ENCODE results near the gene IFRD2.

- TF ChIP-seq, protein P1, sequence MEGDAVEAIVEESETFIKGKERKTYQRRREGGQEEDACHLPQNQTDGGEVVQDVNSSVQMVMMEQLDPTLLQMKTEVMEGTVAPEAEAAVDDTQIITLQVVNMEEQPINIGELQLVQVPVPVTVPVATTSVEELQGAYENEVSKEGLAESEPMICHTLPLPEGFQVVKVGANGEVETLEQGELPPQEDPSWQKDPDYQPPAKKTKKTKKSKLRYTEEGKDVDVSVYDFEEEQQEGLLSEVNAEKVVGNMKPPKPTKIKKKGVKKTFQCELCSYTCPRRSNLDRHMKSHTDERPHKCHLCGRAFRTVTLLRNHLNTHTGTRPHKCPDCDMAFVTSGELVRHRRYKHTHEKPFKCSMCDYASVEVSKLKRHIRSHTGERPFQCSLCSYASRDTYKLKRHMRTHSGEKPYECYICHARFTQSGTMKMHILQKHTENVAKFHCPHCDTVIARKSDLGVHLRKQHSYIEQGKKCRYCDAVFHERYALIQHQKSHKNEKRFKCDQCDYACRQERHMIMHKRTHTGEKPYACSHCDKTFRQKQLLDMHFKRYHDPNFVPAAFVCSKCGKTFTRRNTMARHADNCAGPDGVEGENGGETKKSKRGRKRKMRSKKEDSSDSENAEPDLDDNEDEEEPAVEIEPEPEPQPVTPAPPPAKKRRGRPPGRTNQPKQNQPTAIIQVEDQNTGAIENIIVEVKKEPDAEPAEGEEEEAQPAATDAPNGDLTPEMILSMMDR (conservative IDR thresholded peaks at IDR 0.05; ENCODE audit: low read depth in 2 of 2): no peak
- TF ChIP-seq ZNF331 (CRISPR knock-in tag; IDR thresholded peaks at IDR 0.05; ENCODE audit: low read depth) (no peak), POLR2AphosphoS5 (IDR thresholded peaks at IDR 0.05; ENCODE audit: low read depth) (no peak), REST (IDR thresholded peaks at IDR 0.05; ENCODE audit: unreplicated experiment) (no peak), EZH2 (IDR thresholded peaks at IDR 0.05; ENCODE audit: low read depth, unreplicated experiment) (no peak), EZH2phosphoT487 (IDR thresholded peaks at IDR 0.05; ENCODE audit: unreplicated experiment) (no peak), STAT1 (IDR thresholded peaks at IDR 0.05; ENCODE audit: unreplicated experiment) (no peak)
- TF ChIP-seq, protein P2, sequence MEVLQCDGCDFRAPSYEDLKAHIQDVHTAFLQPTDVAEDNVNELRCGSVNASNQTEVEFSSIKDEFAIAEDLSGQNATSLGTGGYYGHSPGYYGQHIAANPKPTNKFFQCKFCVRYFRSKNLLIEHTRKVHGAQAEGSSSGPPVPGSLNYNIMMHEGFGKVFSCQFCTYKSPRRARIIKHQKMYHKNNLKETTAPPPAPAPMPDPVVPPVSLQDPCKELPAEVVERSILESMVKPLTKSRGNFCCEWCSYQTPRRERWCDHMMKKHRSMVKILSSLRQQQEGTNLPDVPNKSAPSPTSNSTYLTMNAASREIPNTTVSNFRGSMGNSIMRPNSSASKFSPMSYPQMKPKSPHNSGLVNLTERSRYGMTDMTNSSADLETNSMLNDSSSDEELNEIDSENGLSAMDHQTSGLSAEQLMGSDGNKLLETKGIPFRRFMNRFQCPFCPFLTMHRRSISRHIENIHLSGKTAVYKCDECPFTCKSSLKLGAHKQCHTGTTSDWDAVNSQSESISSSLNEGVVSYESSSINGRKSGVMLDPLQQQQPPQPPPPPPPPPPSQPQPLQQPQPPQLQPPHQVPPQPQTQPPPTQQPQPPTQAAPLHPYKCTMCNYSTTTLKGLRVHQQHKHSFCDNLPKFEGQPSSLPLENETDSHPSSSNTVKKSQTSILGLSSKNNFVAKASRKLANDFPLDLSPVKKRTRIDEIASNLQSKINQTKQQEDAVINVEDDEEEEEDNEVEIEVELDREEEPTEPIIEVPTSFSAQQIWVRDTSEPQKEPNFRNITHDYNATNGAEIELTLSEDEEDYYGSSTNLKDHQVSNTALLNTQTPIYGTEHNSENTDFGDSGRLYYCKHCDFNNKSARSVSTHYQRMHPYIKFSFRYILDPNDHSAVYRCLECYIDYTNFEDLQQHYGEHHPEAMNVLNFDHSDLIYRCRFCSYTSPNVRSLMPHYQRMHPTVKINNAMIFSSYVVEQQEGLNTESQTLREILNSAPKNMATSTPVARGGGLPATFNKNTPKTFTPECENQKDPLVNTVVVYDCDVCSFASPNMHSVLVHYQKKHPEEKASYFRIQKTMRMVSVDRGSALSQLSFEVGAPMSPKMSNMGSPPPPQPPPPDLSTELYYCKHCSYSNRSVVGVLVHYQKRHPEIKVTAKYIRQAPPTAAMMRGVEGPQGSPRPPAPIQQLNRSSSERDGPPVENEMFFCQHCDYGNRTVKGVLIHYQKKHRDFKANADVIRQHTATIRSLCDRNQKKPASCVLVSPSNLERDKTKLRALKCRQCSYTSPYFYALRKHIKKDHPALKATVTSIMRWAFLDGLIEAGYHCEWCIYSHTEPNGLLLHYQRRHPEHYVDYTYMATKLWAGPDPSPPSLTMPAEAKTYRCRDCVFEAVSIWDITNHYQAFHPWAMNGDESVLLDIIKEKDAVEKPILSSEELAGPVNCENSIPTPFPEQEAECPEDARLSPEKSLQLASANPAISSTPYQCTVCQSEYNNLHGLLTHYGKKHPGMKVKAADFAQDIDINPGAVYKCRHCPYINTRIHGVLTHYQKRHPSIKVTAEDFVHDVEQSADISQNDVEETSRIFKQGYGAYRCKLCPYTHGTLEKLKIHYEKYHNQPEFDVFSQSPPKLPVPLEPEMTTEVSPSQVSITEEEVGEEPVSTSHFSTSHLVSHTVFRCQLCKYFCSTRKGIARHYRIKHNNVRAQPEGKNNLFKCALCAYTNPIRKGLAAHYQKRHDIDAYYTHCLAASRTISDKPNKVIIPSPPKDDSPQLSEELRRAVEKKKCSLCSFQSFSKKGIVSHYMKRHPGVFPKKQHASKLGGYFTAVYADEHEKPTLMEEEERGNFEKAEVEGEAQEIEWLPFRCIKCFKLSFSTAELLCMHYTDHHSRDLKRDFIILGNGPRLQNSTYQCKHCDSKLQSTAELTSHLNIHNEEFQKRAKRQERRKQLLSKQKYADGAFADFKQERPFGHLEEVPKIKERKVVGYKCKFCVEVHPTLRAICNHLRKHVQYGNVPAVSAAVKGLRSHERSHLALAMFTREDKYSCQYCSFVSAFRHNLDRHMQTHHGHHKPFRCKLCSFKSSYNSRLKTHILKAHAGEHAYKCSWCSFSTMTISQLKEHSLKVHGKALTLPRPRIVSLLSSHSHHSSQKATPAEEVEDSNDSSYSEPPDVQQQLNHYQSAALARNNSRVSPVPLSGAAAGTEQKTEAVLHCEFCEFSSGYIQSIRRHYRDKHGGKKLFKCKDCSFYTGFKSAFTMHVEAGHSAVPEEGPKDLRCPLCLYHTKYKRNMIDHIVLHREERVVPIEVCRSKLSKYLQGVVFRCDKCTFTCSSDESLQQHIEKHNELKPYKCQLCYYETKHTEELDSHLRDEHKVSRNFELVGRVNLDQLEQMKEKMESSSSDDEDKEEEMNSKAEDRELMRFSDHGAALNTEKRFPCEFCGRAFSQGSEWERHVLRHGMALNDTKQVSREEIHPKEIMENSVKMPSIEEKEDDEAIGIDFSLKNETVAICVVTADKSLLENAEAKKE (CRISPR knock-in tag; IDR thresholded peaks at IDR 0.05): no peak
Measured at GRCh38 chr3:50318163-50318562, 25.9 kb upstream of the IFRD2 start.

All from GM23338 (cell line).